ENCODE results near the gene SEPTIN12.

DNA sequence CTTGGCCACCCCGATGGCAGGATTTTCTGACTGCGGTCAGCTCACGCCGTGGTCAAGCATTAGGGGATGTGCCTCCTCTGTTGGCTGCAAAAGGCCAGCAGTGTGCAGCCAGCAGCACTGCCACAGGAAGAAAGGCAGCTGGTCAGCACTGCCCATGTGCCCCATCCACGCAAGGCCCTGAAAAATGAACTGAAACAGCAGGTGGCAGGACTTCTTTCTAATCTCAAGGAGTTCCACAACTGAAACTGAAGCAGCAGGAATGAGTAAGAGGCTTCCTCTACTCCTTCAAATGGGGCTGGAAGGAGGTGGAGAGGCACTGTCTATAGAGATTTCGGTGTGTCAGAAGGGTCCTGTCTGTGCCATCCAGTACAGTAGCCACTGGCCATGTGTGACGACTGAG is 24.4 kb downstream of the SEPTIN12 start:
- TF ChIP-seq, protein P1, sequence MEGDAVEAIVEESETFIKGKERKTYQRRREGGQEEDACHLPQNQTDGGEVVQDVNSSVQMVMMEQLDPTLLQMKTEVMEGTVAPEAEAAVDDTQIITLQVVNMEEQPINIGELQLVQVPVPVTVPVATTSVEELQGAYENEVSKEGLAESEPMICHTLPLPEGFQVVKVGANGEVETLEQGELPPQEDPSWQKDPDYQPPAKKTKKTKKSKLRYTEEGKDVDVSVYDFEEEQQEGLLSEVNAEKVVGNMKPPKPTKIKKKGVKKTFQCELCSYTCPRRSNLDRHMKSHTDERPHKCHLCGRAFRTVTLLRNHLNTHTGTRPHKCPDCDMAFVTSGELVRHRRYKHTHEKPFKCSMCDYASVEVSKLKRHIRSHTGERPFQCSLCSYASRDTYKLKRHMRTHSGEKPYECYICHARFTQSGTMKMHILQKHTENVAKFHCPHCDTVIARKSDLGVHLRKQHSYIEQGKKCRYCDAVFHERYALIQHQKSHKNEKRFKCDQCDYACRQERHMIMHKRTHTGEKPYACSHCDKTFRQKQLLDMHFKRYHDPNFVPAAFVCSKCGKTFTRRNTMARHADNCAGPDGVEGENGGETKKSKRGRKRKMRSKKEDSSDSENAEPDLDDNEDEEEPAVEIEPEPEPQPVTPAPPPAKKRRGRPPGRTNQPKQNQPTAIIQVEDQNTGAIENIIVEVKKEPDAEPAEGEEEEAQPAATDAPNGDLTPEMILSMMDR (IDR thresholded peaks at IDR 0.05), result no peak
- no peak for TF ChIP-seq POLR2A (IDR thresholded peaks at IDR 0.05)

All from testis (tissue), 2 donors.